ENCODE results near the gene SPINDOC. TPM values are rescaled to one million over a fixed set of nuclear protein-coding genes. Genes with fewer than 3 reads are reported as not detected.
A peak's percentile ranks its signal among the peaks of the same experiment; 100 is the strongest.
"Not testable (repeated sequence)": the region's sequence is repeated elsewhere in the genome, so short reads cannot be mapped to it uniquely, and the experiment has no call there.

The SPINDOC gene
- total RNA-seq, 1 experiment from 2014 or later = 49.7 TPM

DNA sequence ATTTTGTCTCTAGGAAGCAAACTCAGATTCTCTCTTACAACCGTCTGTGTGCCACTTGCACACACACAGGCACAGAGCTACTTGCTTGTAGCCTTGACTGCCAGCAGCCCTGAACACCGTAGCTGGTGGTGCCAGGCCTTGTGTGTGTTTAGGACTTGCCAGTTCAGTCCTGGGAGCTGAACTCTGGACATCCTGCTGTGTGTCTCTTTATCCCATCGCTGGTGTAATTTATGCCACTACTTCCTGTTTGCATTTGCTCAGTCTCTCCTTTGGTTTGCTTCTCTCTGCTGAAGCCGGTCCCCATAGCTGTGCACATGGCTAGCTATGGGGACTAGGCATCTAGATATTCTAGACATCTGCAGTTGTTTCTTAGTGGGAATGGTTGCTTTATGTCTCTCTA, 49.7 kb downstream of the SPINDOC start:
- H3K9me2 ChIP-seq (ENCODE audit: insufficient read depth) = no peaks in the 10 kb centered on the region
- no peak overlapping the region for H3K4me2 ChIP-seq
- H3K79me2 ChIP-seq (ENCODE audit: low read depth) = peaks cover 88% of the 10 kb centered on the region
- no peaks in the 10 kb centered on the region for H3K27me3 ChIP-seq (ENCODE audit: insufficient read depth, low read depth)
- CTCF ChIA-PET = no interaction called here
- POLR2A ChIA-PET (ENCODE audit: unreplicated experiment) = no interaction called here
- TF ChIP-seq, protein P1, sequence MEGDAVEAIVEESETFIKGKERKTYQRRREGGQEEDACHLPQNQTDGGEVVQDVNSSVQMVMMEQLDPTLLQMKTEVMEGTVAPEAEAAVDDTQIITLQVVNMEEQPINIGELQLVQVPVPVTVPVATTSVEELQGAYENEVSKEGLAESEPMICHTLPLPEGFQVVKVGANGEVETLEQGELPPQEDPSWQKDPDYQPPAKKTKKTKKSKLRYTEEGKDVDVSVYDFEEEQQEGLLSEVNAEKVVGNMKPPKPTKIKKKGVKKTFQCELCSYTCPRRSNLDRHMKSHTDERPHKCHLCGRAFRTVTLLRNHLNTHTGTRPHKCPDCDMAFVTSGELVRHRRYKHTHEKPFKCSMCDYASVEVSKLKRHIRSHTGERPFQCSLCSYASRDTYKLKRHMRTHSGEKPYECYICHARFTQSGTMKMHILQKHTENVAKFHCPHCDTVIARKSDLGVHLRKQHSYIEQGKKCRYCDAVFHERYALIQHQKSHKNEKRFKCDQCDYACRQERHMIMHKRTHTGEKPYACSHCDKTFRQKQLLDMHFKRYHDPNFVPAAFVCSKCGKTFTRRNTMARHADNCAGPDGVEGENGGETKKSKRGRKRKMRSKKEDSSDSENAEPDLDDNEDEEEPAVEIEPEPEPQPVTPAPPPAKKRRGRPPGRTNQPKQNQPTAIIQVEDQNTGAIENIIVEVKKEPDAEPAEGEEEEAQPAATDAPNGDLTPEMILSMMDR (conservative IDR thresholded peaks at IDR 0.05) = no peak
- no peak for TF ChIP-seq EZH2 (IDR thresholded peaks at IDR 0.05; ENCODE audit: low read depth)
- H3K9me3 ChIP-seq (ENCODE audit: insufficient read depth, low read depth) = no peaks in the 10 kb centered on the region
- peaks cover 29% of the 10 kb centered on the region for H4K20me1 ChIP-seq (ENCODE audit: insufficient read depth)
- H3F3A ChIP-seq (ENCODE audit: insufficient read depth, low read depth) = peaks cover 21% of the 10 kb centered on the region
- H3K4me3 ChIP-seq = no peak overlapping the region
- BruUV-seq (replicated peaks) = no TSS peak
- no peak overlapping the region for H2AFZ ChIP-seq
- no peak for DNase-seq
- H3K36me3 ChIP-seq (ENCODE audit: low read depth) = peaks cover 15% of the 10 kb centered on the region; the same call in 1 of the 2 replicates
- intact Hi-C loops (cut with micrococcal nuclease; ENCODE audit: unreplicated experiment) = no loop called here
- peak overlapping the region; percentile 38 for H3K27ac ChIP-seq
- H3K4me1 ChIP-seq (replicated peaks; ENCODE audit: insufficient read depth) = peaks cover 36% of the 10 kb centered on the region

DNA sequence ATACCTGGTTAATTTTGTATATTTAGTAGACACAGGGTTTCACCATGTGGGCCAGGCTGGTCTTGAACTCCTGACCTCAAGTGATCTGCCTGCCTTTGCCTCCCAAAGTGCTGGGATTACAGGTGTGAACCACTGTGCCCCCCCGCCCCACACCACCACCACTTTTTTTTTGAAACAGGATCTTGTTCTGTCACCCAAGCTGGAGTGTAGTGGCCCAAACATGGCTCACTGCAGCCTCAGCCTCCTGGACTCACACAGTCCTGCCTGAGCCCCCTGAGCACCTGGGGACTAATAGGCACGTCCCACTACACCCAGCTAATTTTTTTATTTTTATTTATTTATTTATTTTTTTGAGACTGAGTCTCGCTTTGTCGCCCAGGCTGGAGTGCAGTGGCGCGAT, 50.4 kb downstream of the SPINDOC start:
- H3K4me2 ChIP-seq; BruUV-seq (replicated peaks); H3K27me3 ChIP-seq (ENCODE audit: insufficient read depth, low read depth); intact Hi-C loops (cut with micrococcal nuclease; ENCODE audit: unreplicated experiment); H3K9me2 ChIP-seq (ENCODE audit: insufficient read depth); POLR2A ChIA-PET (ENCODE audit: unreplicated experiment); H2AFZ ChIP-seq; H3K4me3 ChIP-seq; DNase-seq; CTCF ChIA-PET; H3K9me3 ChIP-seq (ENCODE audit: insufficient read depth, low read depth); H3K27ac ChIP-seq: not testable (repeated sequence)
- H4K20me1 ChIP-seq (ENCODE audit: insufficient read depth) = peaks cover 36% of the 10 kb centered on the region
- H3K79me2 ChIP-seq (ENCODE audit: low read depth) = peaks cover 88% of the 10 kb centered on the region
- peaks cover 43% of the 10 kb centered on the region for H3K4me1 ChIP-seq (replicated peaks; ENCODE audit: insufficient read depth)
- H3F3A ChIP-seq (ENCODE audit: insufficient read depth, low read depth) = peaks cover 28% of the 10 kb centered on the region
- H3K36me3 ChIP-seq (ENCODE audit: low read depth) = peaks cover 15% of the 10 kb centered on the region; the same call in 1 of the 2 replicates

DNA sequence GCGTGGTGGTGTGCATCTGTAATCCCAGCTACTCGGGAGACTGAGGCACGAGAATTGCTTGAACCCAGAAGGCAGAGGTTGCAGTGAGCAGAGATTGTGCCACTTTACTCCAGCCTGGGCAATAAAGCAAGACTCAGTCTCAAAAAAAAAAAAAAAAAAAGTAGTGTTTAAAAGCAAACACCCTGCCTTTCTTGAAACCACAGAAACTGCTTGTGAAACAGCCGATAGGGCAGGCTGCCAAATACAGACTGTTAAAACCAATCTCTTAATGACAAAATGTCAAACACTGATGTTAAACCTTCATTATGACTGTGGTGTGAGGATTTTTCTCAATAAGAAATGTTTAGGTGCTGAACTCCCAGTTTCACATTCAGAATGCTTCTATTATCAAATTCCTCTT, 53.0 kb downstream of the SPINDOC start:
- H3F3A ChIP-seq (ENCODE audit: insufficient read depth, low read depth) = peaks cover 47% of the 10 kb centered on the region
- BruUV-seq (replicated peaks) = no TSS peak
- peak in 1 of 2 experiments; percentile 73 for DNase-seq
- no peak overlapping the region for H2AFZ ChIP-seq
- no peak overlapping the region for H3K27ac ChIP-seq
- no peaks in the 10 kb centered on the region for H3K27me3 ChIP-seq (ENCODE audit: insufficient read depth, low read depth)
- ChIA-PET CTCF (interaction anchor here (0.6 kb wide), 1 partner anchor 205 kb away, joined by 5 read pairs; no protein-coding TSS in a partner anchor), POLR2A (ENCODE audit: unreplicated experiment) (no interaction called here)
- peaks cover 87% of the 10 kb centered on the region for H3K79me2 ChIP-seq (ENCODE audit: low read depth)
- peaks cover 14% of the 10 kb centered on the region; the same call in 1 of the 2 replicates for H3K36me3 ChIP-seq (ENCODE audit: low read depth)
- H4K20me1 ChIP-seq (ENCODE audit: insufficient read depth) = peaks cover 55% of the 10 kb centered on the region
- intact Hi-C loops (cut with micrococcal nuclease; ENCODE audit: unreplicated experiment) = no loop called here
- H3K4me1 ChIP-seq (replicated peaks; ENCODE audit: insufficient read depth) = peaks cover 69% of the 10 kb centered on the region
- H3K4me3 ChIP-seq = no peak overlapping the region
- 0 out of 2 replicates have a peak overlapping the region, but pooled peaks have one; percentile 5 for H3K4me2 ChIP-seq
- TF ChIP-seq, protein P1 (conservative IDR thresholded peaks at IDR 0.05) = no peak
- no peak for TF ChIP-seq EZH2 (IDR thresholded peaks at IDR 0.05; ENCODE audit: low read depth)
- no peaks in the 10 kb centered on the region for H3K9me2 ChIP-seq (ENCODE audit: insufficient read depth)
- no peaks in the 10 kb centered on the region for H3K9me3 ChIP-seq (ENCODE audit: insufficient read depth, low read depth)

DNA sequence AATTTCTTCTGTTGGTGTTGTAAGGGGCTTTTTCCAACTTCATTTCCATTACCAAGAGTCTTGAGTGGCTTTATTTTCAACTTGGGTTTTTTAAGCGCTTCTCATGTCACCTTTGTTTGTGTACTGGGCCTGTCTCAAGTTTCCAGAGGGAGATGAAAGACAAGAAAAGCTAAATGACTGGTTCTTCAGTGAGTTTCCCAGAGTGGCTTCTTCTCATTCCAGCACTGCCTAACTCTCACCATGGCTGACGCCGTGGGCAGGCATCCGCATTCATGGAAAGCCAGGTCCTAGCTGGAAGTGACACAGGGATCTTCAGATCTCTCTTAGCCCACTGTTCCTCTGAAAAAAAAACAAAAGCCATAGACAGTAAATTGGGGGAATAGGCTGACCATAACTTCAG, 54.3 kb downstream of the SPINDOC start:
- H3K79me2 ChIP-seq (ENCODE audit: low read depth) = peaks cover 79% of the 10 kb centered on the region
- BruUV-seq (replicated peaks) = no TSS peak
- H3K4me3 ChIP-seq = no peak overlapping the region
- H3K27ac ChIP-seq = peak overlapping the region; percentile 61; the same call in 1 of the 2 replicates
- no peak for DNase-seq
- intact Hi-C loops (cut with micrococcal nuclease; ENCODE audit: unreplicated experiment) = no loop called here
- peaks cover 46% of the 10 kb centered on the region for H3F3A ChIP-seq (ENCODE audit: insufficient read depth, low read depth)
- H3K27me3 ChIP-seq (ENCODE audit: insufficient read depth, low read depth) = no peaks in the 10 kb centered on the region
- no peaks in the 10 kb centered on the region for H3K9me2 ChIP-seq (ENCODE audit: insufficient read depth)
- ChIA-PET POLR2A (ENCODE audit: unreplicated experiment) (no interaction called here), CTCF (interaction anchor here (0.7 to 1.0 kb wide), 2 partner anchors 23 to 361 kb away, joined by 4 read pairs; no protein-coding TSS in a partner anchor)
- peaks cover 6% of the 10 kb centered on the region; the same call in 1 of the 2 replicates for H3K36me3 ChIP-seq (ENCODE audit: low read depth)
- no peaks in the 10 kb centered on the region for H3K9me3 ChIP-seq (ENCODE audit: insufficient read depth, low read depth)
- no peak for TF ChIP-seq EZH2 (IDR thresholded peaks at IDR 0.05; ENCODE audit: low read depth)
- TF ChIP-seq, protein P1 (conservative IDR thresholded peaks at IDR 0.05) = no peak
- H2AFZ ChIP-seq = no peak overlapping the region
- H4K20me1 ChIP-seq (ENCODE audit: insufficient read depth) = peaks cover 59% of the 10 kb centered on the region
- peaks cover 78% of the 10 kb centered on the region for H3K4me1 ChIP-seq (replicated peaks; ENCODE audit: insufficient read depth)
- no peak overlapping the region for H3K4me2 ChIP-seq
